ENCODE data around the gene BEAN1. TPM values are rescaled to one million over a fixed set of nuclear protein-coding genes. Genes with fewer than 3 reads are reported as not detected.

BEAN1 gene
- total and polyA plus RNA-seq, 3 experiments from 2014 or later = 0.09 TPM; not detected in 2

DNA sequence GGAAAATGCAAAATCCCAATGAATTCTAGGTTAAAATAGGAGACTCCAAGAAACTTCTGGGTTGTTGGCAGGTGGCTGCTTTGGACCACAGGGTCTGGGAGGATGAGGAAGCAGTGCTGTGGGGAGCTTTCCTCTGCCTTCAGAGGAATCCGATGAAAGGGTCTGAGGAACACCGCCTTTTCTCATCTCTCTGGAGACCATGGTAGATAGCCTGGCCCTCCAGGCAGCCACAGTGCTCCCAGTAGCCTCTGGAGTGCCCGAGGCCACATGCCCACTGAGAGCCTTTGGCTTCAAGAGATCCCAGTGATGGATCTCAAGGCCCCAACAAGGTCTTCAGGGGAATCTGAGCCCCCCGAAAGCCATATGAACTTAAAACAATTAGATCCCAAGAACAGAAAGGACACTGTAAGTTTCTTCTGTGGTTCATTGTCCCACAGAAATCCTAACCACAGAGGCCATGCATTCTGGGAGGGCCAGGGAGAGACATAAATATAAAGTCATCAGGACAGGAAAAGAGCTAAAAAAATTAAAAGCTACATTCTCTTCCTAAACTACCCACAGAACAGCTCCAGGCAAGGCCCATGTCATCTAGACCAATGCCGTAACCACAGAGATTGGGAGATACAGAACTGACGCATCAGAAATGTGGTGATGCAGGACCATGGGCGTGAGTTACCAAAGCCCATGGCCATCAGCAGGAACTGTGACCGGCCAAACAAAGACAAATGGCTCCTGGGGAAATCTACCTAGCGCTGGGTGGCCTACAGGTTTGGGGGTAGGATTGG lies 98.5 kb downstream of the BEAN1 start:
- Mint-ChIP-seq H3K4me1 (peaks cover 62 to 67% (median 62%) of the 10 kb centered on the region in 3 donors), H3K9me3 (no peaks in the 10 kb centered on the region), H3K27me3 (no peaks in the 10 kb centered on the region), H3K27ac (peak overlapping the region in 7 of 8 donors; percentile 89 to 100 (median 97)), H3K4me3 (peak overlapping the region in 2 of 7 donors; percentile 15 to 41), H3K36me3 (peaks cover 0 to 6% (median 2%) of the 10 kb centered on the region in 3 donors)
- peaks cover 58% of the 10 kb centered on the region for H3K4me1 ChIP-seq (ENCODE audit: insufficient read depth, low read length)
- no peak for DNase-seq
- H3K27me3 ChIP-seq (ENCODE audit: insufficient read depth, low read length, poor library complexity, severe bottlenecking) = no peaks in the 10 kb centered on the region
- H3K27ac ChIP-seq (ENCODE audit: low read depth, low read length) = no peak overlapping the region
- no peaks in the 10 kb centered on the region for H3K9me3 ChIP-seq (ENCODE audit: low read length)
- CTCF ChIA-PET = interaction anchor here (6.0 kb wide), 1 partner anchor 14 kb away, joined by 39 read pairs; no protein-coding TSS in a partner anchor
- POLR2A ChIA-PET = interaction anchor here (0.6 to 1.9 kb wide), 2 partner anchors 17 to 27 kb away, joined by 3 to 5 read pairs; partner anchors contain the start of gene CKLF
- no peaks in the 10 kb centered on the region for H3K36me3 ChIP-seq (ENCODE audit: insufficient read depth, low read length)
- H3K4me3 ChIP-seq (ENCODE audit: low read length) = no peak overlapping the region

- Mint-ChIP-seq H3K9me3 (no peaks in the 10 kb centered on the region), H3K4me3 (no peak overlapping the region), H3K27me3 (no peaks in the 10 kb centered on the region), H3K36me3 (peaks cover 0 to 8% (median 5%) of the 10 kb centered on the region in 3 donors), H3K27ac (peak overlapping the region in 5 of 8 donors; percentile 8 to 91 (median 66)), H3K4me1 (peaks cover 35 to 40% (median 35%) of the 10 kb centered on the region in 3 donors)
- Histone ChIP-seq H3K36me3 (ENCODE audit: insufficient read depth, low read length) (no peaks in the 10 kb centered on the region), H3K9me3 (ENCODE audit: low read length) (no peaks in the 10 kb centered on the region), H3K27ac (ENCODE audit: low read depth, low read length) (no peak overlapping the region), H3K27me3 (ENCODE audit: insufficient read depth, low read length, poor library complexity, severe bottlenecking) (no peaks in the 10 kb centered on the region), H3K4me3 (ENCODE audit: low read length) (no peak overlapping the region), H3K4me1 (ENCODE audit: insufficient read depth, low read length) (peaks cover 31% of the 10 kb centered on the region)
- DNase-seq = no peak
- CTCF ChIA-PET = interaction anchor here (1.2 to 1.5 kb wide), 2 partner anchors 23 to 85 kb away, joined by 3 read pairs; no protein-coding TSS in a partner anchor
- POLR2A ChIA-PET = no interaction called here
Measured at GRCh38 chr16:66528294-66528693, 101.2 kb downstream of the BEAN1 start.

GRCh38 chr16:66529475-66529874 lies 102.4 kb downstream of the BEAN1 start:
- peaks cover 20% of the 10 kb centered on the region for H3K4me1 ChIP-seq (ENCODE audit: insufficient read depth, low read length)
- H3K27me3 Mint-ChIP-seq = no peaks in the 10 kb centered on the region
- CTCF ChIA-PET = interaction anchor here (1.8 kb wide), 1 partner anchor 18 kb away, joined by 4 read pairs; no protein-coding TSS in a partner anchor
- H3K9me3 Mint-ChIP-seq = no peaks in the 10 kb centered on the region
- peak overlapping the region in 5 of 8 donors; percentile 4 to 84 (median 64) for H3K27ac Mint-ChIP-seq
- H3K36me3 ChIP-seq (ENCODE audit: insufficient read depth, low read length) = no peaks in the 10 kb centered on the region
- DNase-seq = no peak
- POLR2A ChIA-PET = no interaction called here
- peaks cover 0 to 10% (median 10%) of the 10 kb centered on the region in 3 donors for H3K36me3 Mint-ChIP-seq
- H3K27ac ChIP-seq (ENCODE audit: low read depth, low read length) = no peak overlapping the region
- peaks cover 24 to 31% (median 25%) of the 10 kb centered on the region in 3 donors for H3K4me1 Mint-ChIP-seq
- H3K27me3 ChIP-seq (ENCODE audit: insufficient read depth, low read length, poor library complexity, severe bottlenecking) = no peaks in the 10 kb centered on the region
- H3K9me3 ChIP-seq (ENCODE audit: low read length) = no peaks in the 10 kb centered on the region
- no peak overlapping the region for H3K4me3 ChIP-seq (ENCODE audit: low read length)
- H3K4me3 Mint-ChIP-seq = no peak overlapping the region

Other genes with a start within 250 kb of the BEAN1 start
- not detected for gene CDH5, start 60.6 kb upstream of the BEAN1 start, total RNA-seq
- gene CDH5, start 60.6 kb upstream of the BEAN1 start, polyA plus RNA-seq = not detected
- gene TK2, start 122.8 kb downstream of the BEAN1 start, total RNA-seq = 1 to 10 TPM; 5.6 TPM
- gene TK2, start 122.8 kb downstream of the BEAN1 start, polyA plus RNA-seq = 10.4 TPM
- gene CKLF, start 125.3 kb downstream of the BEAN1 start, total RNA-seq = 100 to 1,000 TPM; 118 to 121 TPM
- gene CKLF, start 125.3 kb downstream of the BEAN1 start, polyA plus RNA-seq = 265 TPM
- gene CMTM1, start 139.1 kb downstream of the BEAN1 start, total RNA-seq = 1 to 10 TPM; 8.2 to 8.6 TPM
- 1.2 TPM for gene CMTM1, start 139.1 kb downstream of the BEAN1 start, polyA plus RNA-seq
- under 1 TPM; 0.22 to 0.24 TPM for gene CMTM2, start 152.2 kb downstream of the BEAN1 start, total RNA-seq
- gene CMTM2, start 152.2 kb downstream of the BEAN1 start, polyA plus RNA-seq = not detected
- gene CMTM3, start 177.4 kb downstream of the BEAN1 start, total RNA-seq = 10 to 100 TPM; 68.0 to 71.8 TPM
- 131 TPM for gene CMTM3, start 177.4 kb downstream of the BEAN1 start, polyA plus RNA-seq

Data from CD8-positive, alpha-beta memory T cell (primary cell).